ENCODE measurements around the gene MSH6. TPM values are rescaled to one million over a fixed set of nuclear protein-coding genes. Genes with fewer than 3 reads are reported as not detected.

Gene MSH6
- total and polyA plus RNA-seq, 2 of the 13 experiments (the other 11 are each of a cell fraction or from before 2014, with no cell fraction given): 20.8 to 113 TPM

DNA sequence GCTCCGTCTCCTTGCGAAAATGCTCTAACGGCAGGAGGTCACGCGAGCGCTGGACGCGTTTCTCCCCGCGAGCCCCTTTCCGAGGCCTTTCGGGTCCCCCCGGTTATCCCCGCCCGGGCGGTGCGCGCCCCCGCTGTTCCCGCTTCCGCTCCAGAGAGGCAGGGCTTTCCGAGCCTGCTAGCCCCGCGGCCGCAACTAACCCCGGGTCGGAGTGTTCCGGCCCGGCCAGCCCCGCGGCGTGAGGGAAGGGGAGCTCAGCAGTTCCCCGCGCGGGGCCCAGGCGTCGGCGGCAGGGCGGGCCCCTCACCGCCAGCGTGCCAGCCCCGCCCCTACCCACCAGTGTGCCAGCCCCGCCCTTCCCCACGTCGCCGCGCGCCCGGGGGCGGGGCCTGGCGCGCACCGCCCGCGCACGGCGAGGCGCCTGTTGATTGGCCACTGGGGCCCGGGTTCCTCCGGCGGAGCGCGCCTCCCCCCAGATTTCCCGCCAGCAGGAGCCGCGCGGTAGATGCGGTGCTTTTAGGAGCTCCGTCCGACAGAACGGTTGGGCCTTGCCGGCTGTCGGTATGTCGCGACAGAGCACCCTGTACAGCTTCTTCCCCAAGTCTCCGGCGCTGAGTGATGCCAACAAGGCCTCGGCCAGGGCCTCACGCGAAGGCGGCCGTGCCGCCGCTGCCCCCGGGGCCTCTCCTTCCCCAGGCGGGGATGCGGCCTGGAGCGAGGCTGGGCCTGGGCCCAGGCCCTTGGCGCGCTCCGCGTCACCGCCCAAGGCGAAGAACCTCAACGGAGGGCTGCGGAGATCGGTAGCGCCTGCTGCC, at the start of gene MSH6 (continued):
- TF ChIP-seq, protein P1, sequence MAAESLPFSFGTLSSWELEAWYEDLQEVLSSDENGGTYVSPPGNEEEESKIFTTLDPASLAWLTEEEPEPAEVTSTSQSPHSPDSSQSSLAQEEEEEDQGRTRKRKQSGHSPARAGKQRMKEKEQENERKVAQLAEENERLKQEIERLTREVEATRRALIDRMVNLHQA (CRISPR knock-in tag; IDR thresholded peaks at IDR 0.05): 0 out of 2 replicates have a peak, but pooled peaks have one; percentile 53
- TF ChIP-seq, protein P2, sequence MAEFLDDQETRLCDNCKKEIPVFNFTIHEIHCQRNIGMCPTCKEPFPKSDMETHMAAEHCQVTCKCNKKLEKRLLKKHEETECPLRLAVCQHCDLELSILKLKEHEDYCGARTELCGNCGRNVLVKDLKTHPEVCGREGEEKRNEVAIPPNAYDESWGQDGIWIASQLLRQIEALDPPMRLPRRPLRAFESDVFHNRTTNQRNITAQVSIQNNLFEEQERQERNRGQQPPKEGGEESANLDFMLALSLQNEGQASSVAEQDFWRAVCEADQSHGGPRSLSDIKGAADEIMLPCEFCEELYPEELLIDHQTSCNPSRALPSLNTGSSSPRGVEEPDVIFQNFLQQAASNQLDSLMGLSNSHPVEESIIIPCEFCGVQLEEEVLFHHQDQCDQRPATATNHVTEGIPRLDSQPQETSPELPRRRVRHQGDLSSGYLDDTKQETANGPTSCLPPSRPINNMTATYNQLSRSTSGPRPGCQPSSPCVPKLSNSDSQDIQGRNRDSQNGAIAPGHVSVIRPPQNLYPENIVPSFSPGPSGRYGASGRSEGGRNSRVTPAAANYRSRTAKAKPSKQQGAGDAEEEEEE (CRISPR knock-in tag; IDR thresholded peaks at IDR 0.05; ENCODE audit: borderline replicate concordance): no peak
- TF ChIP-seq TCF7L2 (IDR thresholded peaks at IDR 0.05; ENCODE audit: low read depth, low read length): no peak
- TF ChIP-seq, protein P3, sequence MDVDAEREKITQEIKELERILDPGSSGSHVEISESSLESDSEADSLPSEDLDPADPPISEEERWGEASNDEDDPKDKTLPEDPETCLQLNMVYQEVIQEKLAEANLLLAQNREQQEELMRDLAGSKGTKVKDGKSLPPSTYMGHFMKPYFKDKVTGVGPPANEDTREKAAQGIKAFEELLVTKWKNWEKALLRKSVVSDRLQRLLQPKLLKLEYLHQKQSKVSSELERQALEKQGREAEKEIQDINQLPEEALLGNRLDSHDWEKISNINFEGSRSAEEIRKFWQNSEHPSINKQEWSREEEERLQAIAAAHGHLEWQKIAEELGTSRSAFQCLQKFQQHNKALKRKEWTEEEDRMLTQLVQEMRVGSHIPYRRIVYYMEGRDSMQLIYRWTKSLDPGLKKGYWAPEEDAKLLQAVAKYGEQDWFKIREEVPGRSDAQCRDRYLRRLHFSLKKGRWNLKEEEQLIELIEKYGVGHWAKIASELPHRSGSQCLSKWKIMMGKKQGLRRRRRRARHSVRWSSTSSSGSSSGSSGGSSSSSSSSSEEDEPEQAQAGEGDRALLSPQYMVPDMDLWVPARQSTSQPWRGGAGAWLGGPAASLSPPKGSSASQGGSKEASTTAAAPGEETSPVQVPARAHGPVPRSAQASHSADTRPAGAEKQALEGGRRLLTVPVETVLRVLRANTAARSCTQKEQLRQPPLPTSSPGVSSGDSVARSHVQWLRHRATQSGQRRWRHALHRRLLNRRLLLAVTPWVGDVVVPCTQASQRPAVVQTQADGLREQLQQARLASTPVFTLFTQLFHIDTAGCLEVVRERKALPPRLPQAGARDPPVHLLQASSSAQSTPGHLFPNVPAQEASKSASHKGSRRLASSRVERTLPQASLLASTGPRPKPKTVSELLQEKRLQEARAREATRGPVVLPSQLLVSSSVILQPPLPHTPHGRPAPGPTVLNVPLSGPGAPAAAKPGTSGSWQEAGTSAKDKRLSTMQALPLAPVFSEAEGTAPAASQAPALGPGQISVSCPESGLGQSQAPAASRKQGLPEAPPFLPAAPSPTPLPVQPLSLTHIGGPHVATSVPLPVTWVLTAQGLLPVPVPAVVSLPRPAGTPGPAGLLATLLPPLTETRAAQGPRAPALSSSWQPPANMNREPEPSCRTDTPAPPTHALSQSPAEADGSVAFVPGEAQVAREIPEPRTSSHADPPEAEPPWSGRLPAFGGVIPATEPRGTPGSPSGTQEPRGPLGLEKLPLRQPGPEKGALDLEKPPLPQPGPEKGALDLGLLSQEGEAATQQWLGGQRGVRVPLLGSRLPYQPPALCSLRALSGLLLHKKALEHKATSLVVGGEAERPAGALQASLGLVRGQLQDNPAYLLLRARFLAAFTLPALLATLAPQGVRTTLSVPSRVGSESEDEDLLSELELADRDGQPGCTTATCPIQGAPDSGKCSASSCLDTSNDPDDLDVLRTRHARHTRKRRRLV (CRISPR knock-in tag; IDR thresholded peaks at IDR 0.05): peak; percentile 53; the same call in 1 of the 2 replicates
- TF ChIP-seq ZBTB3 (CRISPR knock-in tag; IDR thresholded peaks at IDR 0.05; ENCODE audit: borderline replicate concordance, low read depth): peak; percentile 78; the same call in 1 of the 2 replicates
- TF ChIP-seq ZNF430 (CRISPR knock-in tag; IDR thresholded peaks at IDR 0.05): peak; percentile 88
- TF ChIP-seq ZFX (CRISPR knock-in tag; IDR thresholded peaks at IDR 0.05; ENCODE audit: low read depth): peak; percentile 100
- no peak for TF ChIP-seq FOXP1 (IDR thresholded peaks at IDR 0.05)
- TF ChIP-seq FOXP1 (CRISPR knock-in tag; IDR thresholded peaks at IDR 0.05): no peak; the same call in 1 of the 2 replicates
- TF ChIP-seq, protein P4, sequence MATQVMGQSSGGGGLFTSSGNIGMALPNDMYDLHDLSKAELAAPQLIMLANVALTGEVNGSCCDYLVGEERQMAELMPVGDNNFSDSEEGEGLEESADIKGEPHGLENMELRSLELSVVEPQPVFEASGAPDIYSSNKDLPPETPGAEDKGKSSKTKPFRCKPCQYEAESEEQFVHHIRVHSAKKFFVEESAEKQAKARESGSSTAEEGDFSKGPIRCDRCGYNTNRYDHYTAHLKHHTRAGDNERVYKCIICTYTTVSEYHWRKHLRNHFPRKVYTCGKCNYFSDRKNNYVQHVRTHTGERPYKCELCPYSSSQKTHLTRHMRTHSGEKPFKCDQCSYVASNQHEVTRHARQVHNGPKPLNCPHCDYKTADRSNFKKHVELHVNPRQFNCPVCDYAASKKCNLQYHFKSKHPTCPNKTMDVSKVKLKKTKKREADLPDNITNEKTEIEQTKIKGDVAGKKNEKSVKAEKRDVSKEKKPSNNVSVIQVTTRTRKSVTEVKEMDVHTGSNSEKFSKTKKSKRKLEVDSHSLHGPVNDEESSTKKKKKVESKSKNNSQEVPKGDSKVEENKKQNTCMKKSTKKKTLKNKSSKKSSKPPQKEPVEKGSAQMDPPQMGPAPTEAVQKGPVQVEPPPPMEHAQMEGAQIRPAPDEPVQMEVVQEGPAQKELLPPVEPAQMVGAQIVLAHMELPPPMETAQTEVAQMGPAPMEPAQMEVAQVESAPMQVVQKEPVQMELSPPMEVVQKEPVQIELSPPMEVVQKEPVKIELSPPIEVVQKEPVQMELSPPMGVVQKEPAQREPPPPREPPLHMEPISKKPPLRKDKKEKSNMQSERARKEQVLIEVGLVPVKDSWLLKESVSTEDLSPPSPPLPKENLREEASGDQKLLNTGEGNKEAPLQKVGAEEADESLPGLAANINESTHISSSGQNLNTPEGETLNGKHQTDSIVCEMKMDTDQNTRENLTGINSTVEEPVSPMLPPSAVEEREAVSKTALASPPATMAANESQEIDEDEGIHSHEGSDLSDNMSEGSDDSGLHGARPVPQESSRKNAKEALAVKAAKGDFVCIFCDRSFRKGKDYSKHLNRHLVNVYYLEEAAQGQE (IDR thresholded peaks at IDR 0.05; ENCODE audit: borderline replicate concordance in 1 of 2, low read depth in 1 of 2, low read length in 2 of 2): peak in 1 of 2 experiments; percentile 22; a peak in 1 of 4 replicates
- TF ChIP-seq MBNL3 (CRISPR knock-in tag; conservative IDR thresholded peaks at IDR 0.05): no peak
- TF ChIP-seq KDM3A (CRISPR knock-in tag; IDR thresholded peaks at IDR 0.05; ENCODE audit: low read depth): 0 out of 2 replicates have a peak, but pooled peaks have one; percentile 16
- TF ChIP-seq ZSCAN25 (CRISPR knock-in tag; IDR thresholded peaks at IDR 0.05): peak; percentile 93
- TF ChIP-seq ZNF460 (CRISPR knock-in tag; IDR thresholded peaks at IDR 0.05; ENCODE audit: borderline replicate concordance): peak; percentile 16; the same call in 1 of the 2 replicates
- TF ChIP-seq, protein P5, sequence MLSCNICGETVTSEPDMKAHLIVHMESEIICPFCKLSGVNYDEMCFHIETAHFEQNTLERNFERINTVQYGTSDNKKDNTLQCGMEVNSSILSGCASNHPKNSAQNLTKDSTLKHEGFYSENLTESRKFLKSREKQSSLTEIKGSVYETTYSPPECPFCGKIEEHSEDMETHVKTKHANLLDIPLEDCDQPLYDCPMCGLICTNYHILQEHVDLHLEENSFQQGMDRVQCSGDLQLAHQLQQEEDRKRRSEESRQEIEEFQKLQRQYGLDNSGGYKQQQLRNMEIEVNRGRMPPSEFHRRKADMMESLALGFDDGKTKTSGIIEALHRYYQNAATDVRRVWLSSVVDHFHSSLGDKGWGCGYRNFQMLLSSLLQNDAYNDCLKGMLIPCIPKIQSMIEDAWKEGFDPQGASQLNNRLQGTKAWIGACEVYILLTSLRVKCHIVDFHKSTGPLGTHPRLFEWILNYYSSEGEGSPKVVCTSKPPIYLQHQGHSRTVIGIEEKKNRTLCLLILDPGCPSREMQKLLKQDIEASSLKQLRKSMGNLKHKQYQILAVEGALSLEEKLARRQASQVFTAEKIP (CRISPR knock-in tag; IDR thresholded peaks at IDR 0.05; ENCODE audit: borderline replicate concordance): no peak
